Kidney (tissue), 14 donors: Measurements from ENCODE around the gene KRTAP8-1. TPM values are rescaled to one million over a fixed set of nuclear protein-coding genes. Genes with fewer than 3 reads are reported as not detected.

Experiments used
- DNase-seq, 5 donors: peaks; one replicate each; pipeline ENCODE4 v3.0.0-alpha.2; 2013 to 2020
- FAIRE-seq: peaks from 2 replicates; lab custom pipeline; 2012; peaks lifted over from hg19 to GRCh38; lab: Jason Lieb, UNC
- H3K27ac ChIP-seq, 2 donors: one replicate each; pipeline ENCODE4 v1.7.0; 2013; ENCODE audit warnings: low read depth in 2 of 2, low read length in 2 of 2, inconsistent platforms in 1 of 2
- H3K27me3 ChIP-seq: one replicate; pipeline ENCODE4 v1.7.1; 2013; ENCODE audit warnings: low read length, inconsistent platforms; ENCODE audit not compliant: control insufficient read depth, insufficient read depth
- H3K36me3 ChIP-seq, 3 donors: one replicate each; pipeline versions ENCODE4 v1.7.0 to v1.7.1; 2013; ENCODE audit warnings: low read length in 3 of 3, control low read depth in 1 of 3, inconsistent platforms in 1 of 3; ENCODE audit not compliant: insufficient read depth in 3 of 3, control insufficient read depth in 2 of 3
- H3K4me1 ChIP-seq, 3 donors: one replicate each; pipeline versions ENCODE4 v1.7.0 to v1.7.1; 2013; ENCODE audit warnings: low read length in 3 of 3, inconsistent platforms in 1 of 3, low read depth in 1 of 3; ENCODE audit not compliant: control insufficient read depth in 2 of 3, insufficient read depth in 2 of 3
- H3K4me3 ChIP-seq, 3 donors: one replicate each; pipeline versions ENCODE4 v1.7.0 to v1.8.1; 2013; ENCODE audit warnings: low read length in 3 of 3, control low read depth in 1 of 3, inconsistent platforms in 1 of 3
- H3K9ac ChIP-seq, 3 donors: one replicate each; pipeline versions ENCODE4 v1.7.0 to v1.7.1; 2013; ENCODE audit warnings: low read length in 3 of 3, control low read depth in 1 of 3, inconsistent platforms in 1 of 3
- H3K9me3 ChIP-seq, 3 donors: one replicate each; pipeline versions ENCODE4 v1.7.0 to v1.7.1; 2013; ENCODE audit warnings: low read length in 3 of 3, control low read depth in 1 of 3, inconsistent platforms in 1 of 3; ENCODE audit not compliant: control insufficient read depth in 2 of 3, insufficient read depth in 1 of 3
- CTCF ChIP-seq: IDR thresholded peaks from 3 replicates; pipeline ENCODE4 v1.5.1; 2012; ENCODE audit warnings: mild to moderate bottlenecking, moderate library complexity, borderline replicate concordance; ENCODE audit not compliant: insufficient read depth; ENCODE audit errors: extremely low read depth
- intact Hi-C: fragments of 100-400 bp; cut with DNase I; formaldehyde crosslinking; loops from one replicate; pipeline ENCODE4 v1.11.1; 2022
- polyA plus RNA-seq: library from polyadenylated mRNA; stranded (reverse); fragments of 350-450 nt; fragmentation: Illumina TruSeq; extraction: RNeasy Lipid Tissue Mini Kit (QIAGEN cat#74804); gene quantifications from one replicate; pipeline ENCODE4 v1.2.3, GENCODE V29; 2014; ENCODE audit warnings: low read depth, low replicate concordance; ENCODE audit not compliant: insufficient read depth
- total RNA-seq: library from RNA; stranded (reverse); fragmentation: NEBNext Ultra II Directional; extraction: Animal tissue kit (Norgen Biotek cat#: 25700); gene quantifications from one replicate; pipeline ENCODE4 v1.2.1, GENCODE V29; 2021
- donor health status: control.
- donor health status: control.
- donor health status: control.
- donor health status: control.
- donor health status: control.
- donor health status: DM: yes; HTN: yes; CAD: no.
- donor health status: Normal renal cell carcinoma (clear cell type).

The KRTAP8-1 gene
- total and polyA plus RNA-seq, 2 donors from 2014 or later = not detected

GRCh38 chr21:30779249-30779648 lies 33.8 kb downstream of the KRTAP8-1 start:
- no peaks in the 10 kb centered on the region for H3K4me1 ChIP-seq
- H3K9ac ChIP-seq = no peak overlapping the region
- no peak overlapping the region for H3K27ac ChIP-seq
- no peak for TF ChIP-seq CTCF
- FAIRE-seq (no peak), DNase-seq (no peak)
- no peaks in the 10 kb centered on the region for H3K27me3 ChIP-seq
- H3K9me3 ChIP-seq = peaks cover 0 to 8% (median 0%) of the 10 kb centered on the region in 3 donors
- no peaks in the 10 kb centered on the region for H3K36me3 ChIP-seq
- H3K4me3 ChIP-seq = no peak overlapping the region
- intact Hi-C loops = no loop called here

- H3K4me3 ChIP-seq = no peak overlapping the region
- H3K27me3 ChIP-seq = no peaks in the 10 kb centered on the region
- no peak for DNase-seq
- no peak overlapping the region for H3K9ac ChIP-seq
- H3K27ac ChIP-seq = no peak overlapping the region
- FAIRE-seq = no peak
- no peak for TF ChIP-seq CTCF
- intact Hi-C loops = no loop called here
- peaks cover 0 to 3% (median 0%) of the 10 kb centered on the region in 3 donors for H3K9me3 ChIP-seq
- H3K36me3 ChIP-seq = no peaks in the 10 kb centered on the region
- no peaks in the 10 kb centered on the region for H3K4me1 ChIP-seq
These were observed 43.2 kb downstream of the KRTAP8-1 start for GRCh38 chr21:30769724-30770431.

Other genes starting within 250 kb of the KRTAP8-1 start
- not detected for gene KRTAP22-2, start 222.9 kb downstream of the KRTAP8-1 start, total RNA-seq
- gene KRTAP22-2, start 222.9 kb downstream of the KRTAP8-1 start, polyA plus RNA-seq = not detected
- gene KRTAP6-3, start 220.8 kb downstream of the KRTAP8-1 start, total RNA-seq = not detected
- not detected for gene KRTAP6-3, start 220.8 kb downstream of the KRTAP8-1 start, polyA plus RNA-seq
- gene KRTAP6-2, start 214.4 kb downstream of the KRTAP8-1 start, total RNA-seq = not detected
- not detected for gene KRTAP6-2, start 214.4 kb downstream of the KRTAP8-1 start, polyA plus RNA-seq
- gene KRTAP22-1, start 212.2 kb downstream of the KRTAP8-1 start, total RNA-seq = not detected
- not detected for gene KRTAP22-1, start 212.2 kb downstream of the KRTAP8-1 start, polyA plus RNA-seq
- not detected for gene KRTAP6-1, start 199.3 kb downstream of the KRTAP8-1 start, total RNA-seq
- not detected for gene KRTAP6-1, start 199.3 kb downstream of the KRTAP8-1 start, polyA plus RNA-seq
- gene KRTAP20-1, start 196.8 kb downstream of the KRTAP8-1 start, total RNA-seq = not detected
- gene KRTAP20-1, start 196.8 kb downstream of the KRTAP8-1 start, polyA plus RNA-seq = not detected
- gene KRTAP20-4, start 192.6 kb downstream of the KRTAP8-1 start, total RNA-seq = not detected
- not detected for gene KRTAP20-4, start 192.6 kb downstream of the KRTAP8-1 start, polyA plus RNA-seq
- not detected for gene KRTAP20-2, start 178.1 kb downstream of the KRTAP8-1 start, total RNA-seq
- not detected for gene KRTAP20-2, start 178.1 kb downstream of the KRTAP8-1 start, polyA plus RNA-seq
- gene KRTAP20-3, start 170.4 kb downstream of the KRTAP8-1 start, total RNA-seq = not detected
- not detected for gene KRTAP20-3, start 170.4 kb downstream of the KRTAP8-1 start, polyA plus RNA-seq
- not detected for gene KRTAP21-3, start 94.5 kb downstream of the KRTAP8-1 start, total RNA-seq
- not detected for gene KRTAP21-3, start 94.5 kb downstream of the KRTAP8-1 start, polyA plus RNA-seq
- gene KRTAP21-2, start 66.0 kb downstream of the KRTAP8-1 start, total RNA-seq = not detected
- gene KRTAP21-2, start 66.0 kb downstream of the KRTAP8-1 start, polyA plus RNA-seq = not detected
- gene KRTAP21-1, start 57.8 kb downstream of the KRTAP8-1 start, total RNA-seq = not detected
- gene KRTAP21-1, start 57.8 kb downstream of the KRTAP8-1 start, polyA plus RNA-seq = not detected
- gene KRTAP7-1, start 16.5 kb upstream of the KRTAP8-1 start, total RNA-seq = not detected
- gene KRTAP7-1, start 16.5 kb upstream of the KRTAP8-1 start, polyA plus RNA-seq = not detected
- gene KRTAP11-1, start 68.3 kb upstream of the KRTAP8-1 start, total RNA-seq = not detected
- gene KRTAP11-1, start 68.3 kb upstream of the KRTAP8-1 start, polyA plus RNA-seq = not detected
- gene KRTAP19-8, start 225.2 kb upstream of the KRTAP8-1 start, total RNA-seq = not detected
- gene KRTAP19-8, start 225.2 kb upstream of the KRTAP8-1 start, polyA plus RNA-seq = not detected